ENCODE measurements around the gene MAGEA3.
"Not testable (repeated sequence)": the region's sequence is repeated elsewhere in the genome, so short reads cannot be mapped to it uniquely, and the experiment has no call there.

Gene MAGEA3

GRCh38 chrX:152697952-152698931, at the start of gene MAGEA3:
TSS of gene MAGEA3 (plus strand) at chrX:152698794. CDS start at chrX:152700833, 2,039 bp downstream.
- DNase-seq, result not testable (repeated sequence)

GRCh38 chrX:152652060-152652459, 46.5 kb upstream of the MAGEA3 start:
- no peak for DNase-seq

GRCh38 chrX:152652467-152652866, 46.1 kb upstream of the MAGEA3 start:
- DNase-seq, result no peak

GRCh38 chrX:152656087-152656486, 42.5 kb upstream of the MAGEA3 start:
- no peak for DNase-seq

GRCh38 chrX:152656890-152657289, 41.7 kb upstream of the MAGEA3 start:
- DNase-seq, result no peak

GRCh38 chrX:152658302-152658701, 40.3 kb upstream of the MAGEA3 start:
- no peak for DNase-seq

- no peak for DNase-seq
Measured at GRCh38 chrX:152663086-152663485, 35.5 kb upstream of the MAGEA3 start.

GRCh38 chrX:152674135-152674534, 24.5 kb upstream of the MAGEA3 start:
- no peak for DNase-seq

GRCh38 chrX:152674652-152675051, 23.9 kb upstream of the MAGEA3 start:
- DNase-seq, result not testable (repeated sequence)

GRCh38 chrX:152681012-152681411, 17.6 kb upstream of the MAGEA3 start:
- not testable (repeated sequence) for DNase-seq

- not testable (repeated sequence) for DNase-seq
Measured at GRCh38 chrX:152700390-152700789, 1.8 kb downstream of the MAGEA3 start.

- DNase-seq, result not testable (repeated sequence)
Measured at GRCh38 chrX:152706500-152706899, 7.9 kb downstream of the MAGEA3 start.

GRCh38 chrX:152709173-152709572, 10.6 kb downstream of the MAGEA3 start, which contains the start of gene CSAG2:
TSS of gene CSAG2 (minus strand) at chrX:152709273. CDS start at chrX:152709112, 161 bp downstream.
- not testable (repeated sequence) for DNase-seq

- DNase-seq, result not testable (repeated sequence)
Measured at GRCh38 chrX:152713195-152713594, 14.6 kb downstream of the MAGEA3 start.

- not testable (repeated sequence) for DNase-seq
Measured at GRCh38 chrX:152713815-152714787, 15.5 kb downstream of the MAGEA3 start, which contains the start of gene MAGEA2B. TSS of gene MAGEA2B (plus strand) at chrX:152714628. CDS start at chrX:152717107, 2,479 bp downstream.

GRCh38 chrX:152725409-152725808, 26.8 kb downstream of the MAGEA3 start:
- no peak for DNase-seq

GRCh38 chrX:152733261-152733975, 34.8 kb downstream of the MAGEA3 start, which contains the start of the genes CSAG1 and MAGEA12:
TSS of gene CSAG1 (minus strand) at chrX:152733721. CDS start at chrX:152732460, 1,261 bp downstream.
TSS of gene MAGEA12 (plus strand) at chrX:152733757. CDS start at chrX:152736162, 2,405 bp downstream.
- no peak for DNase-seq

- not testable (repeated sequence) for DNase-seq
Measured at GRCh38 chrX:152734143-152734858, 35.7 kb downstream of the MAGEA3 start.

- DNase-seq, result no peak
Measured at GRCh38 chrX:152735101-152735500, 36.5 kb downstream of the MAGEA3 start.

- no peak for DNase-seq
Measured at GRCh38 chrX:152735860-152736511, 37.4 kb downstream of the MAGEA3 start.

GRCh38 chrX:152736528-152736927, 37.9 kb downstream of the MAGEA3 start:
- DNase-seq, result not testable (repeated sequence)
